ENCODE results near the gene SLC6A5. TPM values are rescaled to one million over a fixed set of nuclear protein-coding genes. Genes with fewer than 3 reads are reported as not detected.

SLC6A5 gene
- total and polyA plus RNA-seq, 4 donors: not detected

- H3K36me3 ChIP-seq (ENCODE audit: control insufficient read depth in 1 of 2, insufficient read depth in 2 of 2, low read length in 1 of 2): no peaks in the 10 kb centered on the region
- intact Hi-C loops (cut with DNase I): no loop called here
- H3K27me3 ChIP-seq (ENCODE audit: control insufficient read depth in 1 of 2, insufficient read depth in 2 of 2, low read length in 1 of 2): peaks cover 0 to 3% of the 10 kb centered on the region in 2 donors
- H3K4me1 ChIP-seq (ENCODE audit: control insufficient read depth in 1 of 2, insufficient read depth in 2 of 2, low read length in 2 of 2): no peaks in the 10 kb centered on the region
- H3K9me3 ChIP-seq (ENCODE audit: control insufficient read depth, low read length): no peaks in the 10 kb centered on the region
- ATAC-seq (ENCODE audit: low FRiP score) (no peak), DNase-seq (no peak)
- no peak overlapping the region for H3K4me3 ChIP-seq (ENCODE audit: low read length in 2 of 2)
- no peak overlapping the region for H3K27ac ChIP-seq (ENCODE audit: low read depth in 1 of 2, low read length in 2 of 2)
- WGBS, 2 donors: 47 to 50% methylated on average over 2 of the region's 2 CpGs
Observed at GRCh38 chr11:20592741-20593140, 6.7 kb upstream of the SLC6A5 start.

- Histone ChIP-seq H3K27ac (ENCODE audit: low read depth in 1 of 2, low read length in 2 of 2) (no peak overlapping the region), H3K36me3 (ENCODE audit: control insufficient read depth in 1 of 2, insufficient read depth in 2 of 2, low read length in 1 of 2) (no peaks in the 10 kb centered on the region), H3K9me3 (ENCODE audit: control insufficient read depth, low read length) (peaks cover 1% of the 10 kb centered on the region), H3K27me3 (ENCODE audit: control insufficient read depth in 1 of 2, insufficient read depth in 2 of 2, low read length in 1 of 2) (peaks cover 0 to 3% of the 10 kb centered on the region in 2 donors), H3K4me3 (ENCODE audit: low read length in 2 of 2) (no peak overlapping the region), H3K4me1 (ENCODE audit: control insufficient read depth in 1 of 2, insufficient read depth in 2 of 2, low read length in 2 of 2) (no peaks in the 10 kb centered on the region)
- intact Hi-C loops (cut with DNase I): no loop called here
- no peak for ATAC-seq (ENCODE audit: low FRiP score)
- DNase-seq: no peak
- 77 to 82% methylated on average over 8 of the region's 8 CpGs for WGBS, 2 donors
Observed at GRCh38 chr11:20594274-20595061, 4.9 kb upstream of the SLC6A5 start.

DNA sequence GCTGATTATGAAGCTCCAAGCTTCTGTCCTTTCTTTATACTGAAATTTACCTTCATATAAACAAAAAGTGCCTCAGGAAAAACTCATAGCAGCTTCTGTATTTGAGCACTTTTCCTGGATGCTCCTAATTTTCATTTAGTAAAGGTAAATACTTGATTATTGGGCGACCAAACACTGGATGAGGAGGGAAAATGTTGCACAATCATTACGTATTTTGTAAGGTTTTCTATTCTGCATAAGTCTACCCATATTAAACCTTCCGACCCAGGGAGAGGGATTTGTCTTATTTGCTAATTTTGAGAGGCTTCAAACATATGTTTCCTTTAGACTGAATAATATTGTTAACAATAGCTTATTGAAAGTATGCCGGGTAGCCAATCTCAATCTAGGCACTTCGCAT lies 4.3 kb upstream of the SLC6A5 start:
- intact Hi-C loops (cut with DNase I): no loop called here
- ATAC-seq (ENCODE audit: low FRiP score): no peak
- Histone ChIP-seq H3K9me3 (ENCODE audit: control insufficient read depth, low read length) (peaks cover 1% of the 10 kb centered on the region), H3K4me3 (ENCODE audit: low read length in 2 of 2) (no peak overlapping the region), H3K27ac (ENCODE audit: low read depth in 1 of 2, low read length in 2 of 2) (no peak overlapping the region), H3K27me3 (ENCODE audit: control insufficient read depth in 1 of 2, insufficient read depth in 2 of 2, low read length in 1 of 2) (peaks cover 0 to 3% of the 10 kb centered on the region in 2 donors), H3K36me3 (ENCODE audit: control insufficient read depth in 1 of 2, insufficient read depth in 2 of 2, low read length in 1 of 2) (no peaks in the 10 kb centered on the region), H3K4me1 (ENCODE audit: control insufficient read depth in 1 of 2, insufficient read depth in 2 of 2, low read length in 2 of 2) (no peaks in the 10 kb centered on the region)
- 79 to 81% methylated on average over 5 of the region's 5 CpGs for WGBS, 2 donors
- DNase-seq: no peak

DNA sequence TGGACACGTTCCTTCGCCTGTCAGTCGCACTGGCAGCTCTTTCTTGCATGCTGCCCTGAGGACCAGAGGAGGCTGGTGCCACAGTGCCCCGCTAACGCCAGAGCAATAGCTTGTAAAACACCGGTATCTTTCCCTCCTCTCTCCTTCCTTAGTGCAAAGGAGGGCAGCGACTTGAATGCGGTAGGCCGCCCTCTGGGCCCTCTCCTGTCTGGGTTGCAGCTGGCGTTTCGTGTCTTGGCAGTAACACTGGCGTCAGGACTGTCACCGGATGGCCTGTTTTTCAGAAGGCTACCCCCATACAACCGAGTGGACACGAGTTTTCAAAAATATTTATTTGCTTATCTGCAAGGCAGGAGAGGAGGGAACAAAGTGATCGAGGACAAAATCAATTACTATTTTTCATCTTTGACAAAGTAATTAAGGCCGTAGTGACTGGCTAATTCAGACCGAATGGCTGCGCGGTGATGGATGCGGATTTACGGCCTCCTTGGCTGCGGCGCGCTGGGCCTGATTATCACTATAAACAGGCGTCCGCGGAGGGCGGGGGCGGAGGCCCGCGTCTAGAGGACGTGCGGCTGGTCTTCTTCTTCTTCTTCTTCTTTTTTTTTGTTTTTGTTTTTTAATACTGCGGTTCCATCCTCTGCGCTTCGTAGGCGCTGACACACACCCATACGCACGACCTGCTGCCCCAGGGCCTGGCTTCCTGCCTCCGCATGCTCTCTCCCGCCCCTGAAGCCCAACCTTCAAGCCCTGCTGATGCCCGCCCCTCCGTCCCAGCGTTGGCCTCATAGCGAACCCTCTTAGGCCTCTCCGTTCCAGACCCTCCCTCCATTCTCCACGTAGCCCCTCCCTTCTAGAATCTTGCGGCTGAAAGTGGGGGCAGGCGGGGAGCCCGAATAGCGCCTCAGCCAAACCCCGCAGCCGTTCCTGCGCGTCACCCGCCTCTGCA lies 2.9 kb upstream of the SLC6A5 start:
- ATAC-seq (ENCODE audit: low FRiP score) (no peak), DNase-seq (no peak)
- H3K4me1 ChIP-seq (ENCODE audit: control insufficient read depth in 1 of 2, insufficient read depth in 2 of 2, low read length in 2 of 2): no peaks in the 10 kb centered on the region
- no peak overlapping the region for H3K27ac ChIP-seq (ENCODE audit: low read depth in 1 of 2, low read length in 2 of 2)
- peaks cover 0 to 3% of the 10 kb centered on the region in 2 donors for H3K27me3 ChIP-seq (ENCODE audit: control insufficient read depth in 1 of 2, insufficient read depth in 2 of 2, low read length in 1 of 2)
- 4 to 5% methylated on average over 55 to 57 of the region's 57 CpGs for WGBS, 2 donors
- intact Hi-C loops (cut with DNase I): no loop called here
- no peaks in the 10 kb centered on the region for H3K36me3 ChIP-seq (ENCODE audit: control insufficient read depth in 1 of 2, insufficient read depth in 2 of 2, low read length in 1 of 2)
- H3K4me3 ChIP-seq (ENCODE audit: low read length in 2 of 2): no peak overlapping the region
- peaks cover 1% of the 10 kb centered on the region for H3K9me3 ChIP-seq (ENCODE audit: control insufficient read depth, low read length)

- Histone ChIP-seq H3K4me1 (ENCODE audit: control insufficient read depth in 1 of 2, insufficient read depth in 2 of 2, low read length in 2 of 2) (no peaks in the 10 kb centered on the region), H3K27me3 (ENCODE audit: control insufficient read depth in 1 of 2, insufficient read depth in 2 of 2, low read length in 1 of 2) (peaks cover 0 to 5% of the 10 kb centered on the region in 2 donors), H3K9me3 (ENCODE audit: control insufficient read depth, low read length) (peaks cover 1% of the 10 kb centered on the region), H3K36me3 (ENCODE audit: control insufficient read depth in 1 of 2, insufficient read depth in 2 of 2, low read length in 1 of 2) (no peaks in the 10 kb centered on the region), H3K27ac (ENCODE audit: low read depth in 1 of 2, low read length in 2 of 2) (no peak overlapping the region), H3K4me3 (ENCODE audit: low read length in 2 of 2) (no peak overlapping the region)
- ATAC-seq (ENCODE audit: low FRiP score): no peak
- intact Hi-C loops (cut with DNase I): no loop called here
- WGBS, 2 donors: 0 to 1% methylated on average over 40 to 41 of the region's 41 CpGs
- DNase-seq: no peak
Observed at GRCh38 chr11:20597154-20597679, 2.2 kb upstream of the SLC6A5 start.

- intact Hi-C loops (cut with DNase I): no loop called here
- 2 to 3% methylated on average over 48 of the region's 48 CpGs for WGBS, 2 donors
Observed at GRCh38 chr11:20597680-20598484, 1.5 kb upstream of the SLC6A5 start.

DNA sequence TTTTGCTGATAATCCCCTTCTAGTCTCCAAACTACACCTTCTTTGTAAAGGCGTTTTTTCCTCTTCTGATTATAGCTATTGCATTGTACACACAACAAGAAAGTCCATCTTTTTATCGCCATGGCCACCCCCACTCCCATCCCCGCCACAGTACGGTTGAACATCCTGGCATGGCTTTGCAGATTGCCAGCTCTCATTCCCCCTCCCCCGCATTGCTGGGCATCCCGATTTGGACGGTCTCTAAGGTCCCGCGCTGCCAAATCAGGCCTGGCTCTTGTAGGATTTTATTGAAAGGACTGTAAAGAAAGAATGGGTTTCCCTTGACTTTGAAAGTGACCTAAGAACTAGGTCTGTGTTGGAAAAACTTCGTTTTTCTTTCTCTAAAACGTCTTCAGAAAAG lies 916 bp upstream of the SLC6A5 start:
- Histone ChIP-seq H3K4me1 (ENCODE audit: control insufficient read depth in 1 of 2, insufficient read depth in 2 of 2, low read length in 2 of 2) (no peaks in the 10 kb centered on the region), H3K27me3 (ENCODE audit: control insufficient read depth in 1 of 2, insufficient read depth in 2 of 2, low read length in 1 of 2) (peaks cover 0 to 5% of the 10 kb centered on the region in 2 donors), H3K36me3 (ENCODE audit: control insufficient read depth in 1 of 2, insufficient read depth in 2 of 2, low read length in 1 of 2) (no peaks in the 10 kb centered on the region), H3K9me3 (ENCODE audit: control insufficient read depth, low read length) (peaks cover 1% of the 10 kb centered on the region), H3K4me3 (ENCODE audit: low read length in 2 of 2) (no peak overlapping the region), H3K27ac (ENCODE audit: low read depth in 1 of 2, low read length in 2 of 2) (no peak overlapping the region)
- WGBS, 2 donors: 1 to 3% methylated on average over 11 of the region's 11 CpGs
- no peak for ATAC-seq (ENCODE audit: low FRiP score)
- intact Hi-C loops (cut with DNase I): no loop called here
- DNase-seq: no peak

More at GRCh38 chr11:20597680-20598484, 1.5 kb upstream of the SLC6A5 start:
- DNase-seq (no peak), ATAC-seq (ENCODE audit: low FRiP score) (no peak)
- Histone ChIP-seq H3K4me3 (ENCODE audit: low read length in 2 of 2) (no peak overlapping the region), H3K27ac (ENCODE audit: low read depth in 1 of 2, low read length in 2 of 2) (no peak overlapping the region), H3K9me3 (ENCODE audit: control insufficient read depth, low read length) (peaks cover 1% of the 10 kb centered on the region), H3K36me3 (ENCODE audit: control insufficient read depth in 1 of 2, insufficient read depth in 2 of 2, low read length in 1 of 2) (no peaks in the 10 kb centered on the region), H3K27me3 (ENCODE audit: control insufficient read depth in 1 of 2, insufficient read depth in 2 of 2, low read length in 1 of 2) (peaks cover 0 to 5% of the 10 kb centered on the region in 2 donors), H3K4me1 (ENCODE audit: control insufficient read depth in 1 of 2, insufficient read depth in 2 of 2, low read length in 2 of 2) (no peaks in the 10 kb centered on the region)

DNA sequence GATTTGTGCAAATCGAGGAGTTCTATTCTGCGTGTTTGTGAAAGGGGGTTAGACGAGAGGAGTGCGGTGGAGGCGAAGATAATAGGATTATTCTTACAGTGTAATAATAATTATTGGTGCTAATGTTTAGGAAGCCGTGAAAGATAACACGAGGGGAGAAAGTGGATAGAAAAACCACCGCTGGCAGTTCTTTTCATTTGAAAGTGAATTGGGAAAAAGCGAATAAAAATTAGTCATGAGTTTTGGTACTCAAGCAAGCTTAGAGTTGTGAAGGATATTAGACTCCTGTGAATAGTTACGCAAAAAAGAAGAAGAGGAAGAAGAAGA lies 575 bp downstream of the SLC6A5 start:
- intact Hi-C loops (cut with DNase I): no loop called here

More for the DNA sequence above, 575 bp downstream of the SLC6A5 start:
- H3K9me3 ChIP-seq (ENCODE audit: control insufficient read depth, low read length): peaks cover 1% of the 10 kb centered on the region
- WGBS, 2 donors: 14 to 15% methylated on average over 10 of the region's 10 CpGs
- no peaks in the 10 kb centered on the region for H3K36me3 ChIP-seq (ENCODE audit: control insufficient read depth in 1 of 2, insufficient read depth in 2 of 2, low read length in 1 of 2)
- no peaks in the 10 kb centered on the region for H3K4me1 ChIP-seq (ENCODE audit: control insufficient read depth in 1 of 2, insufficient read depth in 2 of 2, low read length in 2 of 2)
- H3K27ac ChIP-seq (ENCODE audit: low read depth in 1 of 2, low read length in 2 of 2): no peak overlapping the region
- H3K27me3 ChIP-seq (ENCODE audit: control insufficient read depth in 1 of 2, insufficient read depth in 2 of 2, low read length in 1 of 2): peaks cover 0 to 5% of the 10 kb centered on the region in 2 donors
- DNase-seq: no peak
- ATAC-seq (ENCODE audit: low FRiP score): no peak
- H3K4me3 ChIP-seq (ENCODE audit: low read length in 2 of 2): no peak overlapping the region
